Sigmoid colon (tissue), 4 donors: Measurements from ENCODE around the gene SND1.

Source experiments
- CTCF ChIP-seq, 4 experiments: fragments of 450-650 bp in 3 of 4; fragments of 200-600 bp in 1 of 4; IDR thresholded peaks; one replicate each; pipeline ENCODE4 v1.5.1; 2016 to 2019; ENCODE audit warnings: antibody characterized with exemption in 4 of 4, mild to moderate bottlenecking in 3 of 4, moderate library complexity in 2 of 4
- EP300 ChIP-seq, 4 donors: sonication (generic); formaldehyde crosslinking; IDR thresholded peaks; one replicate each; pipeline ENCODE4 v1.6.1; 2017; ENCODE audit warnings: antibody characterized with exemption in 4 of 4
- POLR2AphosphoS5 ChIP-seq, 4 donors: sonication (generic); formaldehyde crosslinking; IDR thresholded peaks; one replicate each; pipeline ENCODE4 v1.6.1; 2017; ENCODE audit warnings: antibody characterized with exemption in 4 of 4

GRCh38 chr7:127967281-127967680 is 315.3 kb downstream of the SND1 start:
- TF ChIP-seq CTCF (IDR thresholded peaks at IDR 0.05), result no peak
- TF ChIP-seq POLR2AphosphoS5 (IDR thresholded peaks at IDR 0.05), result no peak
- no peak for TF ChIP-seq EP300 (IDR thresholded peaks at IDR 0.05)
